Rectal smooth muscle tissue (tissue), 1 donor: ENCODE data around the gene FABP6.

Experiments used
- H3K27ac ChIP-seq: one replicate; pipeline ENCODE4 v1.7.0; 2013; ENCODE audit warnings: low read depth, low read length, inconsistent platforms
- H3K27me3 ChIP-seq: one replicate; pipeline ENCODE4 v1.7.0; 2013; ENCODE audit warnings: low read length; ENCODE audit not compliant: control insufficient read depth, insufficient read depth
- H3K36me3 ChIP-seq: one replicate; pipeline ENCODE4 v1.7.0; 2013; ENCODE audit warnings: low read length; ENCODE audit not compliant: control insufficient read depth, insufficient read depth
- H3K4me1 ChIP-seq: one replicate; pipeline ENCODE4 v1.7.0; 2013; ENCODE audit warnings: low read length; ENCODE audit not compliant: control insufficient read depth, insufficient read depth
- H3K4me3 ChIP-seq: one replicate; pipeline ENCODE4 v1.7.0; 2013; ENCODE audit warnings: low read length
- H3K9ac ChIP-seq: one replicate; pipeline ENCODE4 v1.7.0; 2013; ENCODE audit warnings: low read length

The FABP6 gene

DNA sequence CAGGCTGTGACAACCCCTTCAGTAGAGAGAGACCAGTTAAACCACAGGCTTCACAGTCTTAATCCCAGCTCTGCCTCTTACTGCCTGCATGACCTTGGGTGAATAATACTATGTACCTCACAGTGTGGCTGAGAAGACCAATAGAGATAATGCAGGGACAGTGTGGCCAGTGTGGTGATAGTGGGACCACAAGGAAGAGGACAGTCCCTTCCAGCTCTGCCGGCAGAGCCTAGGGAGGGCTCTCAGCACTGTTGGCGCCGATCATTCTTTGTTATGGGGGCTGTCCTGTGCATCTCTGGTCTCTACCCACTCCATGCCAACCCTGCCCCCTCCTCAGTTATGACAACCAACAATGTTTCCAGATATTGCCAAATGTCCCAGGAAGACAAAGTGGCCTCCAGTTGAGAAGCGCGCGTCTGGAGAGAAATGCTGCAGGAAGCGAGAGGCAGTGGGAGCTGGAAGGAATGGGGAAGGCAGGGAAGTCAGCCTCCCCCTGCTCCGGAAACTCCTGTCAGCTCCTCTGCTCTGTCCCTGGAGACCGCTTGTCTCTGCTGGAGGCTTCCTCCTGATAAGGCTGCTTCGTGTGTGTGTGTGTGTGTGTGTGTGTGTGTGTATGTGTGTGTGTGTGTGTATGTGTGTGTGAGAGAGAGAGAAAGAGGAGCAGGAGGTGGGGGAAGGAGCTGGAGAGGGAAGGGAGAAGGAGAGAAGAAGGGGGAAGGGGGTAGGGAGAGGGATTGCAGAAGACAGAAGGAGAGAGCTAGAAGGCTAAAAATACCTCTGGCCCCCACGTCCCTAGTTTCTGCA, 31.8 kb upstream of the FABP6 start:
- H3K4me3 ChIP-seq, result no peak overlapping the region
- H3K27me3 ChIP-seq, result peaks cover 7% of the 10 kb centered on the region
- H3K4me1 ChIP-seq, result no peaks in the 10 kb centered on the region
- no peak overlapping the region for H3K27ac ChIP-seq
- no peaks in the 10 kb centered on the region for H3K36me3 ChIP-seq
- no peak overlapping the region for H3K9ac ChIP-seq

DNA sequence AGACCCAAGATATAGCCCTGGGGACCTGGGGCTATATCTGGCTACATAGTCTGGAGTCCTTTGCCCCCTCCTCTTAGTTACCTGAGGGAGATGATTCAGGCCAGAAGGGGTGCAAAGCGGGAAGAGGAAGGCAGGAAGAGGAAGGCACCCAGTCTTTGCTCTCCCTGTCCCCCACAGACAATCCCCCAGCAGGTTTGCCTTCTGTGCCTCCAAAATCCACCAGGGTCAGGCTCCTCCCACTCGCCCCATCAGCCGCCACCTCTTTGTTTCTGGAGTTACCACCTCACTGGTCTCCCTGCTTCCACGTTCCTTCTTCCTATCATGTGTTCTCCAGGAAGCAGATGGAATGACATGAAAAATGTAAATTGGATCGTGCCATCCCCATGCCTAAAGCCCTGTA, 31.2 kb upstream of the FABP6 start:
- Histone ChIP-seq H3K27me3 (peaks cover 7% of the 10 kb centered on the region), H3K4me1 (no peaks in the 10 kb centered on the region), H3K36me3 (no peaks in the 10 kb centered on the region), H3K9ac (no peak overlapping the region), H3K4me3 (no peak overlapping the region), H3K27ac (no peak overlapping the region)

DNA sequence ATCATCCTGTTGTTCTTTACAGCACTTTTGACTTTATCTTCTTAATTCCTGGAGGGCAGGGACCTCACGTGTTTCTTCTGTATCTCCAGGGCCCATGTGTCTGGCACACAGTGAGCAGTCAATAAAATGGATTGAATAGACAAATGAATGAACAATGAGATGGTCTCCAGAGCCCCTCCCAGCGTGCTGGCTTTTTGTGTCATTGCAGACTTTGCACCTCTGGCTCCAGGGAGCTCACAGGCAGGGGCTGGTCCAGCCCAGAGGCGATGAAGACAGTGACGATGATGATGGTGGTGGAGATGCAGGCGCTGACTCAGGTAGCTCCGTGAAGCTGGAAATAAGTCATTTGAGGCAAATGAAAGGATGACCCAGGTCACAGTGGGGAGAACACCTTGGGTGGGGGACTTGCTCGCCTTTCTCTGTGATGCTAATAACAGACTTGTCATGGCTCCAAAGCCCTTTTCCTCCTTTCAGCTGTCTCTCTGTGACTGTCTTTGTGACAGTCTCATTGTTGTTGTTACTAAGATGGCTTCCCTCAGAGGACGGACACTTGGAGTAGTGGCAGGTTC, 30.4 kb upstream of the FABP6 start:
- no peak overlapping the region for H3K4me3 ChIP-seq
- peaks cover 7% of the 10 kb centered on the region for H3K27me3 ChIP-seq
- H3K4me1 ChIP-seq, result no peaks in the 10 kb centered on the region
- no peak overlapping the region for H3K9ac ChIP-seq
- H3K36me3 ChIP-seq, result no peaks in the 10 kb centered on the region
- no peak overlapping the region for H3K27ac ChIP-seq

DNA sequence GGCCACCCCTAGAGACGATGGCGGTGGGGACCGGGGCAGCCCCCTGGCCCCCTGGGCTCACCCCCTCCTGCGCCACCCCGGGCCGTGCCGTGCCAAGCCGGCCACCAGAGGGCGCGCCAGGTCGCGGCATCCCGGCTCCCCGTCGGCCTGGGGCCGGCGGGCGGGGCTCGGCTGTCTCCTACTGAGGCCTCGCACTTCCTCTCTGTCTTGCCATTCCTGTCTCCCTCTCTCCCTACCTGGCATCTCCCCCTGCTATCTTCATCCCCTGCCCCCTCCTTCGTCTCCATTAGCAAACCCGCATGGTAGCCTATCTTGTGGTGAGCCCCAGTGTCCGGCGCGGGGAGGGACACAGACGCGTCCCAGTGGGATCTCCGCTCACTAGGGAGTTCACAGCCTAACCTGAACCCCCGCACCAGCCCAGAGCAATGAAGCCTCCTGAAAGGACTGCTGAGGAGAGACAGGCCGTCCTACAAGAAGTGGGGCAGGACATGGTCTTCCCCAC, 29.8 kb upstream of the FABP6 start:
- Histone ChIP-seq H3K4me1 (no peaks in the 10 kb centered on the region), H3K27me3 (peaks cover 7% of the 10 kb centered on the region), H3K4me3 (peak overlapping the region; percentile 74), H3K9ac (no peak overlapping the region), H3K36me3 (no peaks in the 10 kb centered on the region), H3K27ac (no peak overlapping the region)

DNA sequence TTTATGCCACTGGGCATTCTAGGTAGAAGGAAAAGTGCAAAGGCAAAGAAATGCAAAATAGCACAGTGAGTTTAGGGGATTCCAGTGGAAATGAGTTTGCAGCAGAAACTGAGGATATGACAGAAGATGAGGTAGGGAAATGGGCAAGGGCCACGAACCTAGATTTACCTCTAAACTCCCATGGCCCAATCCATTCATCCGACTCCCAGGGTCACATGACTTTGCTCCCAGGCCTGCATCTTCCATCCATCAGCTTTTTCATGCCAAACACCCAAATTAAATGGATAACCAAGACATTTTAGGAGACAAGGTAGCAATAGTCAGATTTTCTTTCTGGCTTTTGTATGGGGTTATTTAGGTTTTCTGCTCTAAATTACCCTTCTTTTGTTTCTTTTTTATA, 22.2 kb upstream of the FABP6 start:
- H3K27me3 ChIP-seq, result no peaks in the 10 kb centered on the region
- no peak overlapping the region for H3K27ac ChIP-seq
- H3K9ac ChIP-seq, result no peak overlapping the region
- no peaks in the 10 kb centered on the region for H3K4me1 ChIP-seq
- no peaks in the 10 kb centered on the region for H3K36me3 ChIP-seq
- H3K4me3 ChIP-seq, result no peak overlapping the region

DNA sequence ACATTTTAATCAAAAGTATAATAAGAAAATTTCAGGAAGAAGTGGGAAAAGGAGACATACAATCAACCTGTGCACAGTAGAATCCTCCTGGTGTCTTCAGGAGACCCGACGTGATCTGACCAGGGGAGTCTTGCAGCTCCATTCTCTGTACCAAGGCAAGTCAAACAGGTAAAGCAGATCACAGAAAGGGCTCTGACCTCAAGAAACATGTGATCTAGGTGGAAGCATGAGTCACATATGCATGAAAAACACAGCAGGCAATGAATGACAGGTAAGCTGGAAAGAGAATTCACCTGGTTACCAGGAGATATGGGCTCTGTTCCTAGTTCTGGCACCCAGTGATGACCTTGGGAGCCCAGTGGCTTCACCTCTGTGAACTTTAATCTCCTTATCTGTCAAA, 19.4 kb upstream of the FABP6 start:
- Histone ChIP-seq H3K36me3 (no peaks in the 10 kb centered on the region), H3K9ac (no peak overlapping the region), H3K4me3 (no peak overlapping the region), H3K27me3 (no peaks in the 10 kb centered on the region), H3K4me1 (no peaks in the 10 kb centered on the region), H3K27ac (no peak overlapping the region)

DNA sequence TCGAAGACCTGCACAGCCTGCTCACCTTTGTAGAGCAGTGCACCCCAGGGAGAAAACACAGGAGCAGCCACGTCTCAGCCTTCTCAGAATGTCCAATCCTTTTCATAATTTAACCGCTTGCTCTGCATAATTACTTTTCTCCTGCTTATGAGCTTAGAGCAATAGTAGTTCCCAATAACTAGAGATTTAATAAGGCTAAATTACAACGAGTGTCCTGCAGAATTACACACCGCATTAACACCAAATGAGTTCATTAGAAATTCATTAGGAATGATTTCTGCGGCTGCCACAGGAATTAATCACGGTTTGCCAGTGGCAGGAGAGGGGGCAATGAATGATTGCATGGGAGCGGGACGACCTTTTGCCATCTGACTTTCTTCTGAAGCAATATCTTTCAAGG, 18.7 kb upstream of the FABP6 start:
- Histone ChIP-seq H3K9ac (no peak overlapping the region), H3K4me1 (no peaks in the 10 kb centered on the region), H3K36me3 (no peaks in the 10 kb centered on the region), H3K27me3 (no peaks in the 10 kb centered on the region), H3K27ac (no peak overlapping the region), H3K4me3 (no peak overlapping the region)

DNA sequence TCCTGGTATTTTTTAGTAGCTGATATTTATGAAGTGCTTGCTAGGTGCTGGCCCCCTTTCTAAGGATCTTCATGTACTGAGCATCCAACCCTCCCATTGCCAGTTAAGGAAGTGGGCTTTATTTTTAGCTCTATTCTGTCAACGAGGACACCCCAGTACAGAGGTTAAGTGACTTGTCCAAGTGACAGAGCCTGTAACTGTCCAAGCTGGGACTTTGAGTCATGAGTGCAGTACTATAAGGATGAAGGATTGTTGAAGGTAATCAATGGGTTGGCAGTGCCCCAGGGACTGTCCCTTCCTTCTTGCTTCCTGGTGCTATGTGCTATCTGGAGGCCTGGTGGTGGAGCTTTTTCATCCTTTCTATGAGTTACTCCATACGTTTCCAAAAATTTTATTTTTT, 18.0 kb upstream of the FABP6 start:
- no peak overlapping the region for H3K4me3 ChIP-seq
- H3K27ac ChIP-seq, result no peak overlapping the region
- H3K4me1 ChIP-seq, result no peaks in the 10 kb centered on the region
- no peak overlapping the region for H3K9ac ChIP-seq
- H3K27me3 ChIP-seq, result no peaks in the 10 kb centered on the region
- no peaks in the 10 kb centered on the region for H3K36me3 ChIP-seq

DNA sequence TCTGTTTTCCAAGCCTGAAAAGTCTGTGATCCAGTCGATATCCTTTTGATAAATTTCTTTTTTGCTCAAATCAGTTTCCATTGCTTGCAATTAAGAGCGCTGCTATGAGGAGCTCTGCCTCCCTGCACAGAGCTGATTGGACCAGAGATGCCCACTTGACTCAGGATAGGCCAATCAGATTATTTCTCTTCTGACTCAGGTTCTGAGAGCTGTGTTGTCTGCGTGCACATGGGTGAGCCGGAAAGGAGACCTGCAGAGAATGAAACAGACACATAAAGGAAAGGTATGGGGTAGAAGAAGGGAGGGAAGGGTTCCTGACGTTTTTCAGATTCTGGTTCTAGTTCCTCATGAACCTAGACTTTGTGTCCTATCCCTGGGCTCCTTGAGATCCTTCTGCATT, 15.8 kb upstream of the FABP6 start:
- no peak overlapping the region for H3K4me3 ChIP-seq
- no peaks in the 10 kb centered on the region for H3K27me3 ChIP-seq
- H3K36me3 ChIP-seq, result no peaks in the 10 kb centered on the region
- no peak overlapping the region for H3K9ac ChIP-seq
- H3K27ac ChIP-seq, result no peak overlapping the region
- H3K4me1 ChIP-seq, result no peaks in the 10 kb centered on the region

DNA sequence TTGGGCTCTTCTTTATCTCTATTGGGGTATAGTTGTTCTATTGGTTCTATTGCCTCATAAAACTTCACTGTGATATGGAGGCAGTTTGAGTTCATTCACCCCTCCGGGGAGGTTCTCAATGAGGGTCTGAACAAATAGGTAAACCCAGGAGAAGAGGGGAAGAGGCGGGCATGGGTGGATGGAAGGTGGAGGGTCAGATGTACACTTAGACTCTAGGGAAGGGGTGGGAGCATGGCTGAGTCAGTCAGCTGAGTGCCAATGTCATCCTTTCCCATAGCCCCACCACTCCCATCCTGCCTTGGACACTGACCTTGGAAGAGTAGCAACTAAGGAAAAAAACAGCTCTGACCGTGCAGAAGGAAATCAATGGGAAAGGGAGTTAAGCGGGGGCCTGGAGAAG, 9.9 kb upstream of the FABP6 start:
- no peaks in the 10 kb centered on the region for H3K4me1 ChIP-seq
- H3K27ac ChIP-seq, result no peak overlapping the region
- H3K9ac ChIP-seq, result no peak overlapping the region
- H3K4me3 ChIP-seq, result no peak overlapping the region
- no peaks in the 10 kb centered on the region for H3K36me3 ChIP-seq
- no peaks in the 10 kb centered on the region for H3K27me3 ChIP-seq

DNA sequence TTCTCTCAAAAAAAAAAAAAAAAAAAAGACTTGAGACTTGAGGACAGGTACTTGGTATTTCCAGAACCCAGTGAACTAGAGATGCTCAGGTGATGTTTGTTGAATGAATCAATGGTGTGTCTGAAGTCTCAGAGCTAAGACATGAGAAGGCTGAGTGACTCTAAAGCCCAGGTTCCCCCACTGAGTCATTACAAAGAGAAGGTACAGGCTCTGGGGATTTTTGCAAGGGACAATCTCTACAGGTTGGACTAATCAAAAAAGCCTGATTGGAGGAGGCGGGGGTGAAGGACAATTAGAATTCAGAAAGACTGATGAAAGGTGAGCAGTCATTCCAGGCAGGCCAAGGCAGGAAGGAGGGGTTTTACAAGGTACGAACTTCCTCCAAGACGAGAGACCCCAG, 8.2 kb upstream of the FABP6 start:
- Histone ChIP-seq H3K36me3 (no peaks in the 10 kb centered on the region), H3K4me3 (no peak overlapping the region), H3K9ac (no peak overlapping the region), H3K27me3 (no peaks in the 10 kb centered on the region), H3K27ac (no peak overlapping the region), H3K4me1 (no peaks in the 10 kb centered on the region)

DNA sequence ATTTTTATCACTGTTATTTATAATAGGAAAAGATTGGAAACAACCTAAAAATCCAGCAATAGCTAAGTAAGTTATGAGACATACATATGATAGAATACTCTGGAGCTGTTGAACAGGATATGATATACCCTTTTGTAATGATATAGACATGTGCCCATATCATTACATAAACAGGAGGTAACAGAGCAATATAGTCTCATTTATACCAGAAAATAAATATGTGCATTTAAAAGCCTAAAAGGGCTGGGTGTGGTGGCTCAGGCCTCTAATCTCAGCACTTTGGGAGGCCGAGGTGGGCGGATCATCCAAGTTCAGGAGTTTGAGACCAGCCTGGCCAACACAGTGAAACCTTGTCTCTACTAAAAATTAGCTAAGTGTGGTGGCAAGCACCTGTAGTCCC, 2.3 kb upstream of the FABP6 start:
- Histone ChIP-seq H3K27ac (no peak overlapping the region), H3K4me3 (no peak overlapping the region), H3K4me1 (no peaks in the 10 kb centered on the region), H3K27me3 (no peaks in the 10 kb centered on the region), H3K36me3 (no peaks in the 10 kb centered on the region), H3K9ac (no peak overlapping the region)
